C4-2B (cell line): Measurements from ENCODE around the gene RPRML.
"Not testable (repeated sequence)": the region's sequence is repeated elsewhere in the genome, so short reads cannot be mapped to it uniquely, and the experiment has no call there.

ENCODE experiments used
- H3K27ac ChIP-seq: fragments of 450-650 bp; 2 replicates; pipeline ENCODE4 v1.5.1; 2017
- ZFX ChIP-seq: fragments of 450-650 bp; IDR thresholded peaks from 2 replicates; pipeline ENCODE4 v1.6.1; 2017
- TF ChIP-seq, protein P1 (sequence below): fragments of 450-650 bp; conservative IDR thresholded peaks from 2 replicates; pipeline ENCODE4 v1.5.1; 2017; ENCODE audit warnings: mild to moderate bottlenecking

RPRML gene

DNA sequence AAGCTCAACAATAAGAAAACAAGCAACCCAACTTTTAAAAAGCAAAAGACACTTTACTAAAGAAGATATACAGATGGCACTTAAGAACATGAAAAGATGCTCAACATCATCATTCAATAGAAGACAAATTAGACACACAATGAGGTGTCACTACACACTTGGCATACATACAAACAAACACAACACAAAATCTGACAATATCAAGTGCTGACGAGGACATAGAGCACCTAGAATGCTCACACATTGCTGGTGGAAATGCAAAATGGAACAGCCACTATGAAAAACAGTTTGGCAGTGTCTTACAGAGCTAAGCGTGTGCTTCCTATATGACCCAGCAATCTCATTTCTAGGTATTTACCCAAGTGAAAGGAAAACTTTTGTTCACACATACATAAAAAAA is 18.9 kb downstream of the RPRML start:
- TF ChIP-seq, protein P1, sequence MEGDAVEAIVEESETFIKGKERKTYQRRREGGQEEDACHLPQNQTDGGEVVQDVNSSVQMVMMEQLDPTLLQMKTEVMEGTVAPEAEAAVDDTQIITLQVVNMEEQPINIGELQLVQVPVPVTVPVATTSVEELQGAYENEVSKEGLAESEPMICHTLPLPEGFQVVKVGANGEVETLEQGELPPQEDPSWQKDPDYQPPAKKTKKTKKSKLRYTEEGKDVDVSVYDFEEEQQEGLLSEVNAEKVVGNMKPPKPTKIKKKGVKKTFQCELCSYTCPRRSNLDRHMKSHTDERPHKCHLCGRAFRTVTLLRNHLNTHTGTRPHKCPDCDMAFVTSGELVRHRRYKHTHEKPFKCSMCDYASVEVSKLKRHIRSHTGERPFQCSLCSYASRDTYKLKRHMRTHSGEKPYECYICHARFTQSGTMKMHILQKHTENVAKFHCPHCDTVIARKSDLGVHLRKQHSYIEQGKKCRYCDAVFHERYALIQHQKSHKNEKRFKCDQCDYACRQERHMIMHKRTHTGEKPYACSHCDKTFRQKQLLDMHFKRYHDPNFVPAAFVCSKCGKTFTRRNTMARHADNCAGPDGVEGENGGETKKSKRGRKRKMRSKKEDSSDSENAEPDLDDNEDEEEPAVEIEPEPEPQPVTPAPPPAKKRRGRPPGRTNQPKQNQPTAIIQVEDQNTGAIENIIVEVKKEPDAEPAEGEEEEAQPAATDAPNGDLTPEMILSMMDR, result no peak
- no peak for TF ChIP-seq ZFX
- H3K27ac ChIP-seq, result no peak overlapping the region

DNA sequence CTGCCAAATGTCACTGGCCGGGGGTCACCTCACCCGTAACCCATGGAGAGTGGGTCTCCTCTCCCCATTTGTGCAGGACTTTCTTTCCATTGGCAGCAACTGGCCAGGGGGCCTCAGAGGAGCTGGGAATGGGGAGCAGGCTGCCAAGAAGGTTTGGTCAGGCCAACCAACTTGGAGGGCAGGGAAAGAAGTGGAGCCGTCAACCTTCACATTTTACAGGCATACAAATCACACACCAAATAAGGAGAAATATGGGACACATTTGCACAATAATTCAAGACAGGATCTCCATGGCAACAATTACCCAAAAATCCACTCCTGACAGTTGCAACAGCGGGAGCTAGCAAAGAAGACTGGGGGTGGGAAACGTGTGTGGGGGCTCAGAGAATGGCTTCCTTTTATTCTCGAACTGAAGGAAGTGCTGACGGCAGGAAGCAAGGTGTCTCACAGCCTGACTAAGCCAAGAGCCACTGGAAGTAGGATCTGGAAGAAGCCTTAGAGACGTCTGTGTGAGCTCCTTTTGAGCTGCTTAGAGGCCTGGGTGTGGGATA is 20.9 kb downstream of the RPRML start:
- no peak for TF ChIP-seq ZFX
- TF ChIP-seq, protein P1, result no peak
- no peak overlapping the region for H3K27ac ChIP-seq

DNA sequence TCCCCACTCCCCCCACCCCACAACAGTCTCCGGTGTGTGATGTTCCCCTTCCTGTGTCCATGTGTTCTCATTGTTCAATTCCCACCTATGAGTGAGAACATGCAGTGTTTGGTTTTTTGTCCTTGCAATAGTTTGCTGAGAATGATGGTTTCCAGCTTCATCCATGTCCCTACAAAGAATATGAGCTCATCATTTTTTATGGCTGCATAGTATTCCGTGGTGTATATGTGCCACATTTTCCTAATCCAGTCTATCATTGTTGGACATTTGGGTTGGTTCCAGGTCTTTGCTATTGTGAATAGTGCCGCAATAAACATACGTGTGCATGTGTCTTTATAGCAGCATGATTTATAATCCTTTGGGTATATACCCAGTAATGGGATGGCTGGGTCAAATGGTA is 25.9 kb downstream of the RPRML start:
- H3K27ac ChIP-seq, result not testable (repeated sequence)

DNA sequence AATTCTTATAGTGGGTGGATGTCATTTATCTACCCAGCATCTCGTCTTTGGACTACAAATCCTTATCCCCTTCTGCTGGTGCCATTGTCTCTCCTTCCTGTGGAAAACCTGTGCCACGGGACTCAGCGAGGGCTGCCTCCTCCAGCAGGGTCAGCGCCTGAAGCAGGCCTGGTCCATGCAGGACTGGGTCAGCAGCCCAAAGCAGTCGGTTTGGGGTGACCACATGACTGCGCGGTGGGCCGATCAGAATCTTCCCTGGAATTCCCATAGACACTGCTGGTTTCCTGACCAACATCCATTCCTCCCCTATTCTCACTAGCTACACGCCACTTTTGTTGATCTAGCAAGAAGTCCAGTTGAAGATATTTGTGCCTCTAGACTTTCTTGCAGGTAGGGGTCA is 26.9 kb downstream of the RPRML start:
- H3K27ac ChIP-seq, result no peak overlapping the region
- no peak for TF ChIP-seq ZFX
- TF ChIP-seq, protein P1, result no peak

DNA sequence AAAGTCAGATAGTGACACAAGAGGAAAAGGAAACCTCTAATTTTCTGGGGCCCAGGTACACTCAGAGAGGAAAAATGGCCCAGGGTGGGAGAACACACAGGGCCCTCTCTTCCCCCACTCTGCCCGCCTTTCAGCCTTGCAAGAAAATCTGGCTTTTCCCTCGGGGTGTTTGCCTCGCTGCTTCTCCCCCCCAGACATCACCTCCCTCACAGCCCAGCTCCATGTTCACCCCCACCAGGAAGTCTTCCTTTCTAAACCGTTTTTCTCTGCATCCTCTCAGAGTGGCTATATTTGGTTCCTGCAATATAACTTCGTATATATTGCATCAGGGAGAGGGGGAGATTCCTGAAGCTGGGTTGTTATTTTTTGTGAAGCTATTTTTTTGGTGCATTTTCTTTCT is 27.3 kb downstream of the RPRML start:
- no peak overlapping the region for H3K27ac ChIP-seq
- TF ChIP-seq ZFX, result no peak
- TF ChIP-seq, protein P1, result no peak

DNA sequence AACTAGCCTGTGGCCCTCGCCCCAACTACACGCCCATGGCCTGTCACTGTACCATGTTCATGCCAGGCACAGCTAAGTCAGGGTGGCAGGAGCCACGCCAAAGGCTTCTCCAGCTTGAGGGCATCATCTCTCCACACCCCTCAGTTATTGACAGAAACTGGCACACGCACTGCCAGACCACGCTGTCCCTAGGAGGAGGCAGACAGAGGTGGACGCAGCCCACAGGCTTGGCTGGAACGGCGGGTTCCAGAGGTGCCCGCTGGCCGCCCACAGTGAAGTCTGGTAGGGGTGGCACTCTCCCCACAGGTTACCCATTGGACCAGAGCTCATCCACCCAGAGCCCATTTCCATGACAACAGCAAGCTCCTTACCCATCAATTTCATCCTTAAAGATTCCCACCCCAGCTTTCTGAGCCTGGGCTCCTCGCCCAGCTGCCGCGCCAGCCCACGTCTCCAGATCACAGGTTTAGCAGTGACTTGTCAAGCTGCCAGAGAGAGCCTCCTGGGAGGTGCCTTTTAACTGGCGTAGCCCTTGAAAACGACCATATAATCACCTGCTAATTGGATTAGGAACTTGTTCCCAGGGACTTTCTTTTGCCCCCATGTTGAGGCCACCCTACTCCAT is 27.9 kb downstream of the RPRML start:
- no peak overlapping the region for H3K27ac ChIP-seq

DNA sequence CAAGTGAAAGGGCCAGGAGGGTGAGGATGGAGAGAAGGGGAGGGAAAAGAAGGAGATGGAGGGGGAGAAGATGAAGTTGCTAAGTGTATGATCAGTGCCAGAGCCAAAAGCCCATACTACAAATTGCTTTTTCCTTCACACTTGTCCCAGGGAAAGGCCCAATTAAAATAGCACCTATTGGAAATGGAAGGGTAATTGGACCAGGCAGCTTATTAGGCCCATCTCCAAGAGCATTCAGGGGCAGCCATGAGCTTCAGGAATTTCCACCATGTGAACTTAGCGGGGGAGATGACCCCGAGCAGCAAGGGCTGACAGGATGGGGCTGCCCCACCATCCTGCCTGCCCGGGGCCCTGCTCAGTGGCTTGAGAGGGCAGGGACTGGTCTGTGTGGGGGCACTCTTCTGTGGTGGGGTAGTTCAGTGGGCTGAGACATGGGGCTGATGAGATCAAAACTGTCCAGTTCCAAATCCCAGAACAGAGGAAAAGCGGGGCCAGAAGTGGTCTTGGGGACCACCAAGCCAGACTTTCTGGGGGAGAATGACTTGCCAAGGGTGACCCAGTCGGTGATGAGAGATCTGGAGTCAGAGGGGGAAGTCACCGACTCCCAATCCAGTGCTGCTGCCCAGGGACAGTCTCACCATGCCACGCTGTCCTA is 28.6 kb downstream of the RPRML start:
- no peak overlapping the region for H3K27ac ChIP-seq

More for the DNA sequence above, 27.9 kb downstream of the RPRML start:
- TF ChIP-seq, protein P1, result no peak
- TF ChIP-seq ZFX, result no peak

More for the DNA sequence above, 28.6 kb downstream of the RPRML start:
- TF ChIP-seq ZFX, result no peak
- TF ChIP-seq, protein P1, result no peak
